DND-41 (cell line): ENCODE measurements around the gene ACADL.

ENCODE experiments used
- EZH2 ChIP-seq: IDR thresholded peaks from 3 replicates; pipeline ENCODE4 v1.6.1; 2012; ENCODE audit warnings: borderline replicate concordance, low read depth, mild to moderate bottlenecking, moderate library complexity, low read length, inconsistent platforms; ENCODE audit not compliant: severe bottlenecking
- TF ChIP-seq, protein P1 (sequence below): IDR thresholded peaks from 2 replicates; pipeline ENCODE4 v1.5.1; 2012; ENCODE audit warnings: borderline replicate concordance, low read length, moderate library complexity, mild to moderate bottlenecking; ENCODE audit not compliant: poor library complexity, severe bottlenecking; ENCODE audit errors: extremely low read depth

DNA sequence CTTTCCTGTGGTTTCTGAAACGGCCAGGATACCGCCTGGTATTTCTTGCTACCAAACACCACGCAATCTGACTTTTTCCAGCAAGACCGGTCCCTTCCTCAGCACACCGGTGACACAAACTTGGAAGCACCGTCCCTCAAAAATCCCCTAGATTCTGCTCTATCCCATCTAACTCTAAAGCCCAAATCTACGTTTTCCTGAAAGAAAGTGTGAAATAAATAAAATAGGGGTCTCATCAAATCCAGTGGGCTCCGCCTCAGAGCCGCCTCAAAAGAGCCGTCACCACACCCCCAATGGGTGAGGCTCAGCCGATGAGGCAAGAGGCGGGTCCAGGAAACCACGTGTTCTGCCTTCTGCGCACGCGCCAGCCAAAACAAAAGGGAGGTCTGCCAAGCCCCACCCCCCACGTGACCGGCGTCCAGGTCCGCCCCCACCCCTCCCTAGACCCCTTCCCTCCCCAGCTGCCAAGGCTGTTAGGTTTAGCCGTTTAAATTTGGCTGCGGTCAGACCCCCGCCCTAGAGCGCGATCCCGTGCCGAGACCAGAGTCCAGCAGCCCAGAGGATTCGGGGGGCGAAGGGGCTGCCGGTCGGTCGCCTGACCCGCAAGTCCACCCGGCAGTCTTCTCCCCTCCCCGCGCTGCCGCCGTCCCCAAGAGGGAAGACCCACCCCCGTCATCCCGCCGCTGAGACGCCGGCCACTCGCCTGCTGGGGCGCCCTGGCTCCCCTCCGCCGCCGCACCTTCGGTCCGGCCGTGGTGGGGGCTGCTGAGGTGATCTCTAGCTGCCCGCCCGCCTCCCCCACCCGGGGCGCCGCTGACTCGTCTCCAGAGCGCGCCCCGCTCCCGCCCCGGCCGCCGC is 54.6 kb downstream of the ACADL start:
- TF ChIP-seq EZH2, result no peak
- TF ChIP-seq, protein P1, sequence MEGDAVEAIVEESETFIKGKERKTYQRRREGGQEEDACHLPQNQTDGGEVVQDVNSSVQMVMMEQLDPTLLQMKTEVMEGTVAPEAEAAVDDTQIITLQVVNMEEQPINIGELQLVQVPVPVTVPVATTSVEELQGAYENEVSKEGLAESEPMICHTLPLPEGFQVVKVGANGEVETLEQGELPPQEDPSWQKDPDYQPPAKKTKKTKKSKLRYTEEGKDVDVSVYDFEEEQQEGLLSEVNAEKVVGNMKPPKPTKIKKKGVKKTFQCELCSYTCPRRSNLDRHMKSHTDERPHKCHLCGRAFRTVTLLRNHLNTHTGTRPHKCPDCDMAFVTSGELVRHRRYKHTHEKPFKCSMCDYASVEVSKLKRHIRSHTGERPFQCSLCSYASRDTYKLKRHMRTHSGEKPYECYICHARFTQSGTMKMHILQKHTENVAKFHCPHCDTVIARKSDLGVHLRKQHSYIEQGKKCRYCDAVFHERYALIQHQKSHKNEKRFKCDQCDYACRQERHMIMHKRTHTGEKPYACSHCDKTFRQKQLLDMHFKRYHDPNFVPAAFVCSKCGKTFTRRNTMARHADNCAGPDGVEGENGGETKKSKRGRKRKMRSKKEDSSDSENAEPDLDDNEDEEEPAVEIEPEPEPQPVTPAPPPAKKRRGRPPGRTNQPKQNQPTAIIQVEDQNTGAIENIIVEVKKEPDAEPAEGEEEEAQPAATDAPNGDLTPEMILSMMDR, result peak; percentile 9
